ENCODE measurements around the gene CMTM2.
"Not testable (repeated sequence)": the region's sequence is repeated elsewhere in the genome, so short reads cannot be mapped to it uniquely, and the experiment has no call there.

Gene CMTM2

DNA sequence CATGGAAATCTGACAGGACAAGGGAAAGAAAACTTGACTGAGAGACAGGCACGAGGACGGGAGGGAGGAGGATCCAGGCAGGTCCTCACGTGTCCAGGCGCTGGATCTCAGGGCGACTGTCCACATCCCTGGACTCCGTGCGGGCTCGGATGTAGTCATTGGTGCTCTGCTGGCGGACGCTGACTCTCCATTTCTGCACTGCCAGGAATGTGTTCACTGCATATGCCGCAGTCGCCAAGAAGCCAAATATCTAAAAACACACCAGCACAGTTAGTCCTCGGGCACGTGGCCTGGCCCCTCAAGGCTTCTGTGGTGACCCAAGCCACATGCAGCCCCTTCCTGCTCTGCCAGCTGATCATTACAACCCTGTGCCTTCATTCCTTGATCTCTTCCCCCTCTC lies 42.7 kb downstream of the CMTM2 start:
- TF ChIP-seq, protein P1, sequence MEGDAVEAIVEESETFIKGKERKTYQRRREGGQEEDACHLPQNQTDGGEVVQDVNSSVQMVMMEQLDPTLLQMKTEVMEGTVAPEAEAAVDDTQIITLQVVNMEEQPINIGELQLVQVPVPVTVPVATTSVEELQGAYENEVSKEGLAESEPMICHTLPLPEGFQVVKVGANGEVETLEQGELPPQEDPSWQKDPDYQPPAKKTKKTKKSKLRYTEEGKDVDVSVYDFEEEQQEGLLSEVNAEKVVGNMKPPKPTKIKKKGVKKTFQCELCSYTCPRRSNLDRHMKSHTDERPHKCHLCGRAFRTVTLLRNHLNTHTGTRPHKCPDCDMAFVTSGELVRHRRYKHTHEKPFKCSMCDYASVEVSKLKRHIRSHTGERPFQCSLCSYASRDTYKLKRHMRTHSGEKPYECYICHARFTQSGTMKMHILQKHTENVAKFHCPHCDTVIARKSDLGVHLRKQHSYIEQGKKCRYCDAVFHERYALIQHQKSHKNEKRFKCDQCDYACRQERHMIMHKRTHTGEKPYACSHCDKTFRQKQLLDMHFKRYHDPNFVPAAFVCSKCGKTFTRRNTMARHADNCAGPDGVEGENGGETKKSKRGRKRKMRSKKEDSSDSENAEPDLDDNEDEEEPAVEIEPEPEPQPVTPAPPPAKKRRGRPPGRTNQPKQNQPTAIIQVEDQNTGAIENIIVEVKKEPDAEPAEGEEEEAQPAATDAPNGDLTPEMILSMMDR (IDR thresholded peaks at IDR 0.05), result no peak
- no peak overlapping the region for H3K27ac ChIP-seq
- H3K4me3 ChIP-seq, result no peak overlapping the region
- peak; percentile 57 for DNase-seq (ENCODE audit: low spot score)

DNA sequence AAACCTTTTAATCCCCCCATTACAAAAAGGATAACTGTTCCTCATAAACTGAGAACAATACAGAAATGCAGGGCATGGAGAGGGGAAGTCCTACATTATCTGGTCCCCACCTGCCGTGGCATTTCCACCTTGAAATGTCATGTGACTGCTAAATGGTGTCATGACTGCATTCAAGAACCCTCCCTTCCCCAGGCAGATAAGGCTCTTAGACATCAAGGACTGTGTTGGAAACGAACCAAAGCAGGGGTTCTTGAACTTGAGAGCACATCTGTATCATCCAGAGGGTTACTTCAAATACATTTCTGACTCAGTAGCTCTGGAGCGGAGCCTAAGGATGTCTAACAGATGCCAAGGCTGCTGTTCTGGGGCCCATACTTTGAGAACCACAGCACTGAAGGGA lies 43.6 kb downstream of the CMTM2 start:
- Histone ChIP-seq H3K4me3 (no peak overlapping the region), H3K27ac (no peak overlapping the region)
- peak; percentile 21 for DNase-seq (ENCODE audit: low spot score)
- TF ChIP-seq, protein P1 (IDR thresholded peaks at IDR 0.05), result no peak

DNA sequence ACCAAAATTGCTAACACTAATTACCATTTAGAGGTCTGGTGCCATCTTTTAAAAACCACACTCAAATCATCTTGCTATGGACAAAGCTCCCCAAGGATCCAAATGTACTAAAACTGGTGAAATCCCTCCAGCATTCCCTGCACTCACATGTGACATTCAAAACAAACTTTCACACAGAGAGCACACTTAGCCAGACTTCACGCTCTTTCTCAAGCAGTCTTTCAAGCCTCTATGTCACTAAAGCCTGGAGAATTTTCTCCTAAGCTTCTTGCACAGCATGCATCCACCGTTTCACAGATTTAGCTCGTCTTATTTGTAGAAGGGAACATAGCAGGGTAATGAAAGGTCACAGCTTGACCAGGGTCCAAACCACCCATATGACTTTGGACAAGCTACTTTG lies 44.5 kb downstream of the CMTM2 start:
- TF ChIP-seq, protein P1 (IDR thresholded peaks at IDR 0.05), result no peak
- Histone ChIP-seq H3K4me3 (no peak overlapping the region), H3K27ac (no peak overlapping the region)
- DNase-seq (ENCODE audit: low spot score), result no peak

DNA sequence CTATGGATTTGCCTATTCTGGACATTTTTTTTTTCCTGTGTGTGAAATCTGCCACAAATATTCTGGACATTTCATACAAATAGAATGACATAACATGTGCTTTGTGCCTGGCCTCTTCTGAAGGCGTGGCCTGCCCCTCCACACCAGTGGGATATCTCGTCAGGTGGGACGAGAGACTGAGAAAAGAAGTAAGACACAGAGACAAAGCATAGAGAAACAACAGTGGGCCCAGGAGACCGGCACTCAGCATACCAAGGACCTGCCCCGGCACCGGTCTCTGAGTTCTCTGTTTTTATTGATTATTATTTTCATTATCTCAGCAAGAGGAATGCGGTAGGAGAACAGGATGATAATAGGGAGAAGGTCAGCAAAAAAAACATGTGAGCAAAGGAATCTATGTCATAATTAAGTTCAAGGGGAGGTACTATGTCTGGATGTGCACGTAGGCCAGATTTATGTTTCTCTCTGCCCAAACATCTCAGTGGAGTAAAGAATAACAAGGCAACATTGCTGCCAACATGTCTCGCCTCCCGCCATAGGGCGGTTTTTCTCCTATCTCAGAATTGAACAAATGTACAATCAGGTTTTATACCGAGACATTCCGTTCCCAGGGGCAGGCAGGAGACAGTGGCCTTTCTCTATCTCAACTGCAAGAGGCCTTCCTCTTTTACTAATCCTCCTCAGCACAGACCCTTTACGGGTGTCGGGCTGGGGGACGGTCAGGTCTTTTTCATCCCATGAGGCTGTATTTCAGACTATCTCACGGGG lies 48.5 kb downstream of the CMTM2 start:
- not testable (repeated sequence) for H3K27ac ChIP-seq, H3K4me3 ChIP-seq
- peak; percentile 21 for DNase-seq (ENCODE audit: low spot score)

DNA sequence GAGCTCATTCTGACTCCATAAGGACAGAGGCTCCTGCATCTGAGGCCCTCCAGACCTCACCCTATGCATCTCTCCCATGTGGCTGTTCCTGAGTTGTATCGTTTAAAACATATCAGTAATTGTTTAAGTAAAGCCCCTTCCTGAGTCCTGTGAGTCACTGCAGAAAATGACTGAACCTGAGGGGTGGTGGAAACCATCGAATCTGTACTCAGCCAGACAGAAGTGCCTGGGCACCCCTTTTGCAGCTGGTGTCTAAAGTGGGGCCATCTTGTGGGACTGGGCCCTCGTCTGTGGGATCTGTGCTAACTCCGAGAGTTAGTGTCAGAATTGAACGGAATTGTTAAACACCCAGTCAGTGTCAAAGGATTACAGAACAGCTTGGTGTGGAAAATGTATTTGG lies 50.6 kb downstream of the CMTM2 start:
- TF ChIP-seq, protein P1 (IDR thresholded peaks at IDR 0.05), result no peak
- Histone ChIP-seq H3K27ac (no peak overlapping the region), H3K4me3 (no peak overlapping the region)
- peak; percentile 50 for DNase-seq (ENCODE audit: low spot score)

DNA sequence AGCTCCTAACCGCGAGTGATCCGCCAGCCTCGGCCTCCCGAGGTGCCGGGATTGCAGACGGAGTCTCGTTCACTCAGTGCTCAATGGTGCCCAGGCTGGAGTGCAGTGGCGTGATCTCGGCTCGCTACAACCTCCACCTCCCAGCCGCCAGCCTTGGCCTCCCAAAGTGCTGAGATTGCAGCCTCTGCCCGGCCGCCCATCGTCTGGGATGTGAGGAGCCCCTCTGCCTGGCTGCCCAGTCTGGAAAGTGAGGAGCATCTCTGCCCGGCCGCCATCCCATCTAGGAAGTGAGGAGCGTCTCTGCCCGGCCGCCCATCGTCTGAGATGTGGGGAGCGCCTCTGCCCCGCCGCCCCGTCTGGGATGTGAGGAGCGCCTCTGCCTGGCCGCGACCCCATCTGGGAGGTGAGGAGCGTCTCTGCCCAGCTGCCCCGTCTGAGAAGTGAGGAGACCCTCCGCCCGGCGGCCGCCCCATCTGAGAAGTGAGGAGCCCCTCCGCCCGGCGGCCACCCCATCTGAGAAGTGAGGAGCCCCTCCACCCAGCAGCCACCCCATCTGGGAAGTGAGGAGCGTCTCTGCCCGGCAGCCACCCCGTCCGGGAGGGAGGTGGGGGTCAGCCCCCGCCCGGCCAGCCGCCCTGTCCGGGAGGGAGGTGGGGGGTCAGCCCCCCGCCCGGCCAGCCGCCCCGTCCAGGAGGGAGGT lies 51.4 kb downstream of the CMTM2 start:
- not testable (repeated sequence) for H3K27ac ChIP-seq; H3K4me3 ChIP-seq; DNase-seq (ENCODE audit: low spot score)

DNA sequence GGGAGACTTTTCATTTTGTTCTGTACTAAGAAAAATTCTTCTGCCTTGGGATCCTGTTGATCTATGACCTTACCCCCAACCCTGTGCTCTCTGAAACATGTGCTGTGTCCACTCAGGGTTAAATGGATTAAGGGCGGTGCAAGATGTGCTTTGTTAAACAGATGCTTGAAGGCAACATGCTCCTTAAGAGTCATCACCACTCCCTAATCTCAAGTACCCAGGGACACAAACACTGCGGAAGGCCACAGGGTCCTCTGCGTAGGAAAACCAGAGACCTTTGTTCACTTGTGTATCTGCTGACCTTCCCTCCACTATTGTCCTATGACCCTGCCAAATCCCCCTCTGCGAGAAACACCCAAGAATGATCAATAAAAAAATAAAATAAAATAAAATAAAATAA lies 52.3 kb downstream of the CMTM2 start:
- not testable (repeated sequence) for H3K4me3 ChIP-seq; H3K27ac ChIP-seq; DNase-seq (ENCODE audit: low spot score)

DNA sequence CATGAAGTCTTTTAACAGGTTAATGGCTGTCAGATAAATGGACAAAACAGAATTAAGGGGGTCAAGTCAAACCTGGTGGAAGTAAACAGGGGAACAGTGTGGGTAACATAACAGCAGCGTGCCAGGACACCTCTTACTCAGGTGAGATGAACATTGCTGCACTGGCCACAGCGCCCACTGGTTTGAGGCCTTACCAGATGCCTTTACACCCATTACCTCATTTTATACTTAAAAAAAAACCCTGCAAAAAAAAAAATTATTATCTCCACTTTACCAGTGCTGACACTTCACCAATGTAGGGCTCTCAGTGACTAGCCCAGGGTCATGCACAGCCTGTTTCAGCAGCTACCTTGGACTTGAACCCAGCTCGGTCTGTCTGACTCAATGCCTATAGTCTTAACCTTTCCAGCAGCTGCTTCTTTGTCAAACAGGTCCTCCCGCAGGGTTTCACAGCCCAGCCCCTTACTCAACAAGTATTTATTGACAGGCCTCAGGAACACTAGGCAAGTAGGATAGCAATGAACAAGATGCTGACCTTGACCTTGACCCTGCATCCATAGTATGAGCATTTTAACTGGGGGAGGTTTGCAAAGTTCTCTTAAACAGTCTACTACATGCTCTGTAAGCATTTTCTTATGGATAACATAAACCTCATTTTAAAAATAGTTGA lies 55.4 kb downstream of the CMTM2 start:
- no peak overlapping the region for H3K4me3 ChIP-seq
- TF ChIP-seq, protein P1 (IDR thresholded peaks at IDR 0.05), result no peak
- DNase-seq (ENCODE audit: low spot score), result no peak

More for the DNA sequence above, 55.4 kb downstream of the CMTM2 start:
- H3K27ac ChIP-seq, result no peak overlapping the region
